ENCODE measurements around the gene RNF169. TPM values are rescaled to one million over a fixed set of nuclear protein-coding genes. Genes with fewer than 3 reads are reported as not detected.

The RNF169 gene
- total and polyA plus RNA-seq, 4 donors: 0.60 to 11.0 (median 5.1) TPM

- WGBS: 85% methylated on average over 3 of the region's 3 CpGs
- TF ChIP-seq SP1 (IDR thresholded peaks at IDR 0.05): no peak
Measured at GRCh38 chr11:74818283-74818946, 69.8 kb downstream of the RNF169 start.

GRCh38 chr11:74819400-74819799 lies 70.8 kb downstream of the RNF169 start:
- no peaks in the 10 kb centered on the region for H3K27me3 ChIP-seq (ENCODE audit: control insufficient read depth in 4 of 4, insufficient read depth in 4 of 4, low read length in 3 of 4)
- TF ChIP-seq CTCF (IDR thresholded peaks at IDR 0.05; ENCODE audit: low read depth, low read length, missing input control) (no peak), RXRA (IDR thresholded peaks at IDR 0.05) (no peak), REST (IDR thresholded peaks at IDR 0.05) (no peak), TAF1 (conservative IDR thresholded peaks at IDR 0.05) (no peak), NR2F2 (IDR thresholded peaks at IDR 0.05) (no peak), ATF3 (IDR thresholded peaks at IDR 0.05) (no peak), YY1 (IDR thresholded peaks at IDR 0.05) (no peak), MAX (IDR thresholded peaks at IDR 0.05) (no peak), FOXA1 (IDR thresholded peaks at IDR 0.05) (no peak), HNF4A (conservative IDR thresholded peaks at IDR 0.05) (no peak)
- H3K4me1 ChIP-seq (ENCODE audit: control insufficient read depth in 4 of 4, insufficient read depth in 4 of 4, low read length in 3 of 4): peaks cover 0 to 3% (median 0%) of the 10 kb centered on the region in 4 donors
- H3K9ac ChIP-seq (ENCODE audit: low read depth in 1 of 2, low read length in 2 of 2): no peak overlapping the region
- H3K9me3 ChIP-seq (ENCODE audit: control insufficient read depth in 4 of 4, low read length in 3 of 4): no peaks in the 10 kb centered on the region
- 92% methylated on average over 1 of the region's 1 CpG for WGBS
- no peak overlapping the region for H3K27ac ChIP-seq (ENCODE audit: low read depth in 1 of 2, low read length in 2 of 2)
- DNase-seq (ENCODE audit: low spot score): no peak
- no peak overlapping the region for H3K4me3 ChIP-seq (ENCODE audit: low read depth in 1 of 3, low read length in 3 of 3)
- peaks cover 0 to 23% (median 11%) of the 10 kb centered on the region in 4 donors for H3K36me3 ChIP-seq (ENCODE audit: control insufficient read depth in 4 of 4, insufficient read depth in 3 of 4, low read depth in 1 of 4, low read length in 3 of 4)

More at GRCh38 chr11:74818283-74818946, 69.8 kb downstream of the RNF169 start:
- Histone ChIP-seq H3K27me3 (ENCODE audit: control insufficient read depth in 4 of 4, insufficient read depth in 4 of 4, low read length in 3 of 4) (no peaks in the 10 kb centered on the region), H3K4me3 (ENCODE audit: low read depth in 1 of 3, low read length in 3 of 3) (no peak overlapping the region), H3K4me1 (ENCODE audit: control insufficient read depth in 4 of 4, insufficient read depth in 4 of 4, low read length in 3 of 4) (peaks cover 0 to 3% (median 0%) of the 10 kb centered on the region in 4 donors), H3K9me3 (ENCODE audit: control insufficient read depth in 4 of 4, low read length in 3 of 4) (no peaks in the 10 kb centered on the region), H3K27ac (ENCODE audit: low read depth in 1 of 2, low read length in 2 of 2) (no peak overlapping the region), H3K9ac (ENCODE audit: low read depth in 1 of 2, low read length in 2 of 2) (no peak overlapping the region), H3K36me3 (ENCODE audit: control insufficient read depth in 4 of 4, insufficient read depth in 3 of 4, low read depth in 1 of 4, low read length in 3 of 4) (peaks cover 0 to 22% (median 11%) of the 10 kb centered on the region in 4 donors)
- no peak for DNase-seq (ENCODE audit: low spot score)

GRCh38 chr11:74820763-74821162 lies 72.1 kb downstream of the RNF169 start:
- Histone ChIP-seq H3K9me3 (ENCODE audit: control insufficient read depth in 4 of 4, low read length in 3 of 4) (no peaks in the 10 kb centered on the region), H3K27me3 (ENCODE audit: control insufficient read depth in 4 of 4, insufficient read depth in 4 of 4, low read length in 3 of 4) (no peaks in the 10 kb centered on the region), H3K4me3 (ENCODE audit: low read depth in 1 of 3, low read length in 3 of 3) (no peak overlapping the region), H3K4me1 (ENCODE audit: control insufficient read depth in 4 of 4, insufficient read depth in 4 of 4, low read length in 3 of 4) (peaks cover 0 to 3% (median 0%) of the 10 kb centered on the region in 4 donors), H3K27ac (ENCODE audit: low read depth in 1 of 2, low read length in 2 of 2) (no peak overlapping the region), H3K36me3 (ENCODE audit: control insufficient read depth in 4 of 4, insufficient read depth in 3 of 4, low read depth in 1 of 4, low read length in 3 of 4) (peaks cover 0 to 28% (median 12%) of the 10 kb centered on the region in 4 donors), H3K9ac (ENCODE audit: low read depth in 1 of 2, low read length in 2 of 2) (no peak overlapping the region)
- 97% methylated on average over 1 of the region's 1 CpG for WGBS
- DNase-seq (ENCODE audit: low spot score): no peak
- TF ChIP-seq RAD21 (IDR thresholded peaks at IDR 0.05) (no peak), CTCF (IDR thresholded peaks at IDR 0.05; ENCODE audit: low read depth, low read length, missing input control) (no peak), REST (IDR thresholded peaks at IDR 0.05) (no peak), ATF3 (IDR thresholded peaks at IDR 0.05) (no peak), MAX (IDR thresholded peaks at IDR 0.05) (no peak), RXRA (IDR thresholded peaks at IDR 0.05) (no peak)

Data from liver (tissue), 9 donors.